ENCODE measurements around the gene COBL. TPM values are rescaled to one million over a fixed set of nuclear protein-coding genes. Genes with fewer than 3 reads are reported as not detected.

Gene COBL
- total and polyA plus RNA-seq, 2 of the 4 experiments (the other 2 are of a cell fraction), result under 0.01 TPM; not detected in 1

DNA sequence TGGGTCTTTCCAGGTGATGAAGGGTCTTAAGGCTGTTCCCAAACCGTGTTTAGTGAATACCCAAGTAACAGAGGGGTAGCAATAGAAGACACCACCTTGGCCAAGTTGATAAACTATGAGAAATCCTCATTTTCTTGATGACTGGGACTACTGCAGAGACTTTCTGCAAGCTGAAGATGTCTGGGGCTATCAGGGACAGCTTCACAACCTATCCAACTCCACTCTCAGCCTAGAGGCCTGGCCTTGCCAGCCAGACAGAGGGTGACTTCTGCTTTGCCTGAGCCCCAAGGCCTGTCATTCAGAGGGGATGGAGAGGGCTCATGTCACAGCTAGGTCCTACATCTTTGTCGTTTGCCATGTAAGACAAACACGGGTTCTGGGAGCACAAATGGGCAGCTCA, 278.0 kb downstream of the COBL start:
- no peak overlapping the region for H3K4me2 ChIP-seq (ENCODE audit: low read depth, low read length)

More for the DNA sequence above, 278.0 kb downstream of the COBL start:
- no peaks in the 10 kb centered on the region for H3K79me1 ChIP-seq (ENCODE audit: low read depth in 1 of 2, low read length in 2 of 2)
- no peaks in the 10 kb centered on the region; the same call in 1 of the 2 replicates for H3K9me3 ChIP-seq (ENCODE audit: control insufficient read depth, insufficient read depth, low read length)
- no TSS peak for BruUV-seq (replicated peaks)
- H3K56ac ChIP-seq (ENCODE audit: extremely low read depth, insufficient read depth, low read length), result no peak overlapping the region
- no peak for ATAC-seq (ENCODE audit: low read depth)
- H3K14ac ChIP-seq (replicated peaks; ENCODE audit: low read depth, low read length), result no peak overlapping the region
- no peak overlapping the region for H3K4me3 ChIP-seq (ENCODE audit: insufficient read depth, low read depth, low read length)
- no peak overlapping the region for H2AFZ ChIP-seq (replicated peaks; ENCODE audit: low read length, poor library complexity)
- intact Hi-C loops (cut with micrococcal nuclease) (no loop called here), in situ Hi-C loops (cut with MboI; ENCODE audit: low sequenced_read_pairs) (no loop called here), dilution Hi-C loops (cut with HindIII; ENCODE audit: low sequenced_read_pairs, unreplicated experiment) (no loop called here)
- peaks cover 5% of the 10 kb centered on the region for H3K9me1 ChIP-seq (ENCODE audit: insufficient read depth, low read length)
- H4K5ac ChIP-seq (ENCODE audit: low read depth, low read length), result no peak overlapping the region
- H3K27me3 ChIP-seq (ENCODE audit: control insufficient read depth, insufficient read depth, low read length), result peaks cover 34% of the 10 kb centered on the region
- H2BK5ac ChIP-seq (ENCODE audit: low read depth, low read length, poor library complexity, severe bottlenecking), result no peak overlapping the region
- no peak overlapping the region for H2BK120ac ChIP-seq (ENCODE audit: low read depth, low read length)
- H4K8ac ChIP-seq (ENCODE audit: low read depth in 2 of 2, low read length in 2 of 2), result no peak overlapping the region
- H4K20me1 ChIP-seq (ENCODE audit: insufficient read depth, low read length), result no peaks in the 10 kb centered on the region
- no peak overlapping the region for H3K4ac ChIP-seq (ENCODE audit: low read depth, low read length)
- no peak overlapping the region for H2AK5ac ChIP-seq (ENCODE audit: low read depth, low read length)
- H3K18ac ChIP-seq (ENCODE audit: low read depth, low read length), result no peak overlapping the region
- no peak overlapping the region for H2AK9ac ChIP-seq (replicated peaks; ENCODE audit: low read depth, low read length, poor library complexity)
- ChIA-PET POLR2A (ENCODE audit: unreplicated experiment) (no interaction called here), CTCF (interaction anchor here (1.0 kb wide), 1 partner anchor 30 kb away, joined by 3 read pairs; no protein-coding TSS in a partner anchor)
- DNase-seq, result no peak
- H3K23ac ChIP-seq (ENCODE audit: low read depth, low read length), result no peak overlapping the region
- WGBS, 2 experiments (ENCODE audit: extremely low coverage in 2 of 2, insufficient read length in 1 of 2), result 0% methylated on average over 1 of the region's 3 CpGs; no CpG with 5 or more reads in 1 of the 2 experiments
- H2BK20ac ChIP-seq (ENCODE audit: low read depth, low read length), result no peak overlapping the region
- H3K9ac ChIP-seq (ENCODE audit: low read depth, low read length), result no peak overlapping the region
- no peak overlapping the region for H4K91ac ChIP-seq (ENCODE audit: insufficient read depth, low read depth, low read length)
- TF ChIP-seq RCOR1 (IDR thresholded peaks at IDR 0.05; ENCODE audit: insufficient replicate concordance, low read length), result no peak
- no peak for TF ChIP-seq MAFK (IDR thresholded peaks at IDR 0.05; ENCODE audit: low read depth, low read length)
- TF ChIP-seq, protein P1, sequence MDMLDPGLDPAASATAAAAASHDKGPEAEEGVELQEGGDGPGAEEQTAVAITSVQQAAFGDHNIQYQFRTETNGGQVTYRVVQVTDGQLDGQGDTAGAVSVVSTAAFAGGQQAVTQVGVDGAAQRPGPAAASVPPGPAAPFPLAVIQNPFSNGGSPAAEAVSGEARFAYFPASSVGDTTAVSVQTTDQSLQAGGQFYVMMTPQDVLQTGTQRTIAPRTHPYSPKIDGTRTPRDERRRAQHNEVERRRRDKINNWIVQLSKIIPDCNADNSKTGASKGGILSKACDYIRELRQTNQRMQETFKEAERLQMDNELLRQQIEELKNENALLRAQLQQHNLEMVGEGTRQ (IDR thresholded peaks at IDR 0.05; ENCODE audit: low read depth, low read length), result no peak
- no peak for TF ChIP-seq NFE2L2 (IDR thresholded peaks at IDR 0.05; ENCODE audit: low read depth, low read length)
- TF ChIP-seq, protein P2, sequence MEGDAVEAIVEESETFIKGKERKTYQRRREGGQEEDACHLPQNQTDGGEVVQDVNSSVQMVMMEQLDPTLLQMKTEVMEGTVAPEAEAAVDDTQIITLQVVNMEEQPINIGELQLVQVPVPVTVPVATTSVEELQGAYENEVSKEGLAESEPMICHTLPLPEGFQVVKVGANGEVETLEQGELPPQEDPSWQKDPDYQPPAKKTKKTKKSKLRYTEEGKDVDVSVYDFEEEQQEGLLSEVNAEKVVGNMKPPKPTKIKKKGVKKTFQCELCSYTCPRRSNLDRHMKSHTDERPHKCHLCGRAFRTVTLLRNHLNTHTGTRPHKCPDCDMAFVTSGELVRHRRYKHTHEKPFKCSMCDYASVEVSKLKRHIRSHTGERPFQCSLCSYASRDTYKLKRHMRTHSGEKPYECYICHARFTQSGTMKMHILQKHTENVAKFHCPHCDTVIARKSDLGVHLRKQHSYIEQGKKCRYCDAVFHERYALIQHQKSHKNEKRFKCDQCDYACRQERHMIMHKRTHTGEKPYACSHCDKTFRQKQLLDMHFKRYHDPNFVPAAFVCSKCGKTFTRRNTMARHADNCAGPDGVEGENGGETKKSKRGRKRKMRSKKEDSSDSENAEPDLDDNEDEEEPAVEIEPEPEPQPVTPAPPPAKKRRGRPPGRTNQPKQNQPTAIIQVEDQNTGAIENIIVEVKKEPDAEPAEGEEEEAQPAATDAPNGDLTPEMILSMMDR (conservative IDR thresholded peaks at IDR 0.05; ENCODE audit: low read depth, low read length), result no peak
- no peak for TF ChIP-seq MXI1 (IDR thresholded peaks at IDR 0.05; ENCODE audit: borderline replicate concordance, low read depth, low read length)
- no peak for TF ChIP-seq RFX5 (IDR thresholded peaks at IDR 0.05; ENCODE audit: low read depth, low read length)
- TF ChIP-seq SMC3 (IDR thresholded peaks at IDR 0.05; ENCODE audit: low read depth, low read length), result no peak
- TF ChIP-seq RAD21 (IDR thresholded peaks at IDR 0.05; ENCODE audit: low read length), result no peak
- peaks cover 11% of the 10 kb centered on the region for H3K4me1 ChIP-seq (ENCODE audit: control insufficient read depth, insufficient read depth, low read length)
- no peak overlapping the region for H2BK15ac ChIP-seq (ENCODE audit: low read depth, low read length)
- H3K27ac ChIP-seq (ENCODE audit: insufficient read depth, low read length), result no peak overlapping the region
- H3K36me3 ChIP-seq (ENCODE audit: control insufficient read depth, insufficient read depth, low read length), result no peaks in the 10 kb centered on the region

Measured in IMR-90 (cell line).